DMS 273 treated with DMSO at 0.1 percent for 48 hours (cell line): ENCODE measurements around the gene NOL12.
"Not testable (repeated sequence)": the region's sequence is repeated elsewhere in the genome, so short reads cannot be mapped to it uniquely, and the experiment has no call there.

Experiments
- DNase-seq: peaks from one replicate; lab custom pipeline; 2025; lab: John Stamatoyannopoulos, UW

The NOL12 gene, protein sequence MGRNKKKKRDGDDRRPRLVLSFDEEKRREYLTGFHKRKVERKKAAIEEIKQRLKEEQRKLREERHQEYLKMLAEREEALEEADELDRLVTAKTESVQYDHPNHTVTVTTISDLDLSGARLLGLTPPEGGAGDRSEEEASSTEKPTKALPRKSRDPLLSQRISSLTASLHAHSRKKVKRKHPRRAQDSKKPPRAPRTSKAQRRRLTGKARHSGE

DNA sequence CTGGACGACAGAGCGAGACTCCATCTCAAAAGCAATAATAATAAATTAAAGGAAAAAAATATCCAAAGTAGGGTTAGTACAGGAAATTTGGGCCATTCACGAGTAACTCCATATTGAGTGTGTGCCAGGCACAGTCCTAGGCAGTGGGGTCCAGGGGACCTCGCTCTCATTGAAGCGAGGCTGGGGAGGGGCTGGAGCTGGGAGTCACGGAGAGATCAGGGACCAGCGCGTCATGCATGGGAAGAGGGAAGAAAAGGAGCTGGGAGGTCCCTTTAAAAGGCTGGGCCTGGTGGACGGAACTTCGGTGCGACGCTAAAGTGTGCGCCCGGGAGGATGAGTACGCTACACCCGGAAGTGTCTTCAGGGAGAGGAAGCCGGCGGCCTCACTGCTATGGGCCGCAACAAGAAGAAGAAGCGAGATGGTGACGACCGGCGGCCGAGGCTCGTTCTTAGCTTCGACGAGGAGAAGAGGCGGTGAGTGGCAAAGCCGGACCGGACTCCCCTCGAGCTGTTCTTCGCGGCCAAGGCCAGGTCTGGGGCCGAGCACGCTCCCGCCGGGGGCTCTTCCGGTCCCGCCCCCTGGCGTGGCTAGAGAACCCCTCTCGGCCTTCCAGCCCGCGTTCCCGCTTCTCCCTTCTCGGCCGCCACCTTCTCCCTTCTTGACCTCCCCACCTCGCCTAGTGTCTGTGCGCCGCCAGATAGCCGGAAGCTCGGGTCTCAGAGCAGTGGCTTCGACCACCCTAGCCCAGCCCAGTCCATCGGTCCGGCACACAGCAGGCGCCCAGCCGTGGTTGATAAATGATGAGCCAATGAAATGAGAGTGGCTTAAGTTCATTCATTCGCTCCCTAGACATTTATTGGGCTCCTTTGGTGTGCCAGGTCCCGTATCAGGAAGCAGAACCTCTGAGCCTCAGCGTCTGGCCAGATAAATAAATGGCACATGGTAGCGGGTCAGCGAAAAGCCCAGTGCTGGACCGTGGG lies at the start of gene NOL12:
Gene NOL12 (plus strand): TSS at position 342 of the 981 bp plus-strand sequence. CDS start 50 bp downstream, at position 392.
- peak; percentile 50 for DNase-seq

DNA sequence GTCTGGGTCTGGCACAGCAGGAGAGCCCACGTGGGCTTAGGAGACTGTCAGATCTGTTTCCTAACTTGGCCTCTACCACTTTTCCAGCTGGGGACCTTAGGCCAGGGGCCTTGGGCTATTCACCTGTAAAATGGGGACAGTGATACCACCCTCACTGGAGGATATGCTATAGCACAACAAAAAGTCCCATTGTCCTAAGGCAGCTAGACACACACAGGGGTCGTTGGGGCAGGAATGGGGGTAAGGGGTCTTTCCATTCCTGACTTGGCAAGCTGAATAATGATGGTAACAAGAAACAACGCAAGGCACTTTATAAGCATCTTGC lies 49.2 kb upstream of the NOL12 start:
- no peak for DNase-seq

DNA sequence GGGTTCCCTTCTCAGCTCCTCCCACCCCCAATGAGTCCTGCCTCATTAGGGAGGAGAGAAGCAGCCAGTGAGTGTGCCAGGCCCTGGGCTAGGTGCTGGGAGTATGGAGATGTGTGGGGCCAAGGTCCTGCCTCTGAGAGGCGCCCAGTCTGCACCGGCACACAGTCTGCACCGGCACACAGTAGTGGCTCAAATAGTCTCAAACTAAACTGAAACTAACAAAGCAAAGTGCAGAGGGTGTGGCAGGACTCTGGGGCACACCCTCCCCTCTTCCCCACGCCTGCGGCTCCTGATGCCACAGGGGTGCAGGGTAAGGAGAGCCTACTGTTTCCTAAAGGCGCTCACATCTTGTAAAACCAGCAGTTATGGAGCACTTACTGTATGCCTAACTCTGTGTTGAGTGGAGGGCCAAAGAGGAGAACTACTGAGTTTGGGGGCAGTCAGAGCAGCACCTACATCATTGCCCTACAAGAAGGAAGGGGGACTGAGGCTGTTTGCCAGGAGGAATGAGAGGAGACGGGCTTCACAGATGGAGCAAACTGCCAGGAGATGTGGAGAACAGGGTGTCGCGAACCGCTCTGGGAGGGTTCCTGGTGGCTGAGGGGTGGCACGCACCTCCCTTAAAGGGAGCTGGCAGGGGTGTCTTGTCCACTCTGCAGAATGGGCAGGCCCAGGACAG lies 47.6 kb upstream of the NOL12 start:
- no peak for DNase-seq

DNA sequence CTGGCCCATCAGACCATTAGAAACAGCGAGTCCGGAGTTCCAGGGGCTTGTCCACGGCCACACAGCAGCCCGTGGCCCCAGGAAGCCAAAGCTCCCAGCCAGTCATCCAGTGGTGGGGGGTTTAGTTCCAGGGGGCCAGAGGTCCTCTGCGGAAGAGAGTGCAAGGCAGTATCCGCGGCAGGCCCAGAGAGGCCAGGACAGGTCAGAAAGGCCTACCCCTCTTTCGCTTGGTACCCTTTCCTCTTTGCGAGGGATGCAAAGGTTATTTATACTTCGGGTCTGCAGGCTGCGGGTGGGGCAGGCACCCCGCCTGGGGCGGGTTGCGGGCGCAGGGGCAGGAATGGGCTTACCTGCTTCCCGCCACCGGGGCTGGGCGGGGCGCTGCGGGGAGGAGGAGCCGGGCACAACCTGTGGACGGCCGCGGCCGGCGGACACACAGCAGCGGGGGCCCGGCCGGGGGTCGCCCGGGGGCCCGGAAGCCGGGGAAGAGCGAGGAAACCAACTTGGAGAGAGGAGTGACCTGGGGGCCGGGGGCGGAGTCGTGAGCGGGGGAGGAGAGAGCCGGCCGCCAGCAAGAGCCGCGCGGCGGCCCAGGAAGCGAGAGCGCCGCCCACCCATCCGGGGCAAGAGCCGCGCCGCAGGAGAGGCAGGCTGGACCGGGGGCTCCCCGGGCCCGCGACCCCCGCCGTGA lies 46.9 kb upstream of the NOL12 start, which contains the start of gene SH3BP1:
Gene SH3BP1 (plus strand): TSS at position 600 of the 691 bp plus-strand sequence. CDS start 119 bp downstream, outside the sequence.
- no peak for DNase-seq

DNA sequence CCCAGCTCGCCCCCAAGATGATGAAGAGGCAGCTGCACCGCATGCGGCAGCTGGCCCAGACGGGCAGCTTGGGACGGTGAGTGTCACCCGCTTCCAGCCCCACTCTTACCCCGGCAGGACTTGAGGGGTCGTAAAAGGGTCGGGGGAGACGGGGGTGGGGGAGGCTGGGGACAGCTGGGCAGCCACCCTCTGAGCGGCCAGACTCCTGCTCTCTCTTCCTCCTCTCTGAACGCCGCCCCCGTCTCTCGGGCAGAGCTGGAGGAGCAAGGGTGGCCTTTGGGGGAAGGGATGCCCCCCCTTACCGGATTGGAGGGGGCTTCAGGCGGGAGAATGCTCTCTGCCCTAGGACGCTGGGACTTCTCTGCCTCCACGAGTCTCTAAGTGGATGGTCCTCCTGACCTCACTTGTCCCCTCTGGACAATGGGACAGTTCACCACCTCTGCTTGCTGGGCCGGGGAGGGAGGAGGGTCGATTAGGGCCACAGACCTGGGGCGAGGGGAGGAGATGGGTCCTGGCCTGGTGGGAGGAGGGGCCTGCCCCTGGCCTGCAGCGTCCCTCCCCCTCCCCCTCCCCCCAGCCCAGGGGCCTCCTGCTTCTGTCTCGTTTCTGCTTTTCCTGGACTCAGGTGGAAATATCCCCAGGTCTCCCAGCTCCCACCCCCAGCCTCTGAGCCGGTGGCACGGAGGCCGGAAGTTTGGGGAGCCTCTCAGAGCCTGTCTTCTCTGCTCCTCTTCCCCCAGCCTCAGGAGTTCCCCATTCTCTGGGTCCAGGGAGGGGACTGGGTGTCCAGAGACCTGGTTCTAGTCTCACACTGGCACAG lies 46.2 kb upstream of the NOL12 start:
- DNase-seq: no peak

DNA sequence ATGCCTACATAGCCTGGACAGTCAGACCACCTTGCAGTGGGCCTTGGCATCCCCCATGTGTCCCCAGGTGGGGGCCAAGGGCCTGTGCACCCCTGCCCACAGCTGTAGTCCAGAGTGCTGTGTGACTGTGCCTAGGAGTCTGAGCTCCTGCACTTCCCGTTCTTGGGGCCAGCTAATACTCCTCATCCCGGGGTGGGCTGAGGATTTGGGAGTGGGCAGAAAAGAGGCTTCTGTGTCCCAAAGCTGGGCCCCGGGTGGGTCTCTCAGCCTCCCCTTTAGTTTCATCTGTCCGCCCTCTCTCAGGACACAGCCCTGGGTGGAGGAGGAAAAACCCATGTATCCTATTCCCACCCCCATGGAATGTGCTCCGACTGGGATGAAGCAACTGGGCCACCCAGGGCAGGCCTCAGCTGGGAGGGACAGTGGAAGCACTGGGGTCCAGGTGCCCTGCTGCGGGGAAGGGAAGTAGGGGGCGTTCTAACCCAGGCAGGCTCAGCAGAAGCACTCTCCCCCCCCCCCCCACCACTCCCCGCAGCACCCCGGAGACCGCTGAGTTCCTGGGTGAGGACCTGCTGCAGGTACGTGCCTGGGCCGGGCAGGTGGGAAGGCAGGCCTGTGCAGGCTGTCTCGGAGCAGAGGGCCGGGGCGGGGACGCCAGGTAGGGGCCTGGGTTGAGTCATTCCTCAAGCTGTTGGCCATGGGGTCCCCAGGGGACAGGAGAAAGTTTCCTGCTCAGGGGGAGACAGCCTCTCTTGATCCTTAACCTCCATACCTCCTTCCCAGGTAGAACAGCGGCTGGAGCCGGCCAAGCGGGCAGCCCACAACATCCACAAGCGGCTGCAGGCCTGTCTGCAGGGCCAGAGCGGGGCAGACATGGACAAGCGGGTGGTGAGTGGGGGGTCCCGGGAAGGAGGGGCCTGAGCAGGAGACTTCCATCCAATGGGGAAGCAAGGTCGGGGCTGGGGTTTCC lies 45.3 kb upstream of the NOL12 start:
- DNase-seq: no peak

DNA sequence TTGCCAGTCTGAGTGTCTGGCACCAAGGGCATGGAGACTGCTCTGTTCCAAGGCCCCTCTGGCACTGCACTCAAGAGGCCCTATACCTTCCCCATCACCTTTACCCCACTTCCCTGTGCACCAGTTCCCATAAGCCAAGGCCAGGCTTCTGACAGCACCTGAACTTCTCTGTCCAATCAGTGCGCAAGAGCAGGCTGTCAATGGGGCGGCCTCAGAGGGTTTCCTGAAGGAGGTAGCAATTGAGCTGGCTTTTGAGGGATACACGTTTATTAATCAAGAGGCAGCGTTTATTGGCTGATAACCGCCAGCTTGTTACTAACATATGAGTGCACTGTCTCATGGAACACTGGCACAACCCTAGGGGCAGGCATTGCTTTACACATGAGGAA lies 44.6 kb upstream of the NOL12 start:
- no peak for DNase-seq

DNA sequence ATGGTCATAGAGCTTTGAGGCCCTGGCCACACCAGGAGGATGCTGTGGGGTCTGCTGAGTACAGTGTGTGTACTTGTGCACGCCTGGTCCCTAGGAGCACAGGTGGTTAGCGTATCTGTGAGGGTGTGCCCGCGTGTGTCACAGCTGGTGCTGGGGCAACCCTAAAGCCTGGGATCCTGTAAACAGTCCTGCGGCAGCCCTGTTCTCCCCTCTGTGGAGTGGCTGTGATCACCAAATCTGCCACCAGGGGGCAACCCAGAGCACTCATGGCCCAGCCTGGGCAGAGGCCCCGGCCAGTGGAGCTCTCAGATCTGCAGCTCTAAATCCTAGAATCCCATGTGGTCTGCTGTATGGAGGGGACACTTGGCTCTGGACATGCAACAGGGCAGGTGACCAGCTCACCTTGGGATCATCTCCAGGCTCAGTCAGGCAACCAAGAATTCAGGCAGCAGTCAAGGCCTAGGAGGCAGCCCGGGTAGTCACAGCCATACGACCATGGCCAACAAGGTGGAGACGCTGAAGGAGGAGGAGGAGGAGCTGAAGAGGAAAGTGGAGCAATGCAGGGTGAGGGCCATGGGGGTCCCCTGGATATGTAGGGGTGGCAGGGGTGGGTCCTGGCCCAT lies 42.8 kb upstream of the NOL12 start:
- no peak for DNase-seq

DNA sequence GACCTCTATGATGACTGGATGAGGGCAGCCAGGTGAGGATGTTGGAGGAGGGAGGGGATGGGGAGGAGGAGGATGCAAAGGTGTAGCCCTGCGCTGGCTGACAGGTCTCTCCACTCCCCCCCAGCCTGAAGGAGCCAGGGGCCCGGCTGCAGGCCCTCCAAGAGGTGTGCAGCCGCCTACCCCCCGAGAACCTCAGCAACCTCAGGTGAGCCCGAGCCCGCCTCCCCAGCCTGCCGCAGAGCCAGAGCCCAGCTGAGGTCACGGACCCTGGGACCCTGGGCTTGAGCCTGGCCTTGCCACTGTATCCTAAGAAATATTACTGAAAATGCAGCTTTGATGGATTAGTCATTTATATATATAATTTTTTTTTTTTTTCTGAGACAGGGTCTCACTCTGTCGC lies 38.8 kb upstream of the NOL12 start:
- no peak for DNase-seq

DNA sequence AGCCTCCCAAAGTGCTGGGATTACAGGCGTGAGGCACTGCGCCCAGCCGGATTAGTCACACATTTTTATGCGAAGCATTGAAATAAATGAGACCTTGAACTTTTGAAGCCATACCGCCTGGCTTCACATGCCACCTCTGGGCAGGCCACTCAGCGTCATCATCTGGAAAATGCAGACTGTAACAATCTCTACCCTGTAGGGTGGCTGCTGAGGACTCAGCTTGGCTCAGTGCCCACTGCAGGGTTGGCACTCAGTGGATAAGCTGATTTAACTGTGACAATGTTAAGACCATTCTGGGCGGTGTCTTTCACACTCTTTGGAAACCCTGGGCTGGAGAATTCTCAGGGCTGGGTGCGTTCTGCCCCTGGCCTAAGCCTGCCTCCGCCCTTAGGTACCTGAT lies 38.2 kb upstream of the NOL12 start:
- DNase-seq: no peak

DNA sequence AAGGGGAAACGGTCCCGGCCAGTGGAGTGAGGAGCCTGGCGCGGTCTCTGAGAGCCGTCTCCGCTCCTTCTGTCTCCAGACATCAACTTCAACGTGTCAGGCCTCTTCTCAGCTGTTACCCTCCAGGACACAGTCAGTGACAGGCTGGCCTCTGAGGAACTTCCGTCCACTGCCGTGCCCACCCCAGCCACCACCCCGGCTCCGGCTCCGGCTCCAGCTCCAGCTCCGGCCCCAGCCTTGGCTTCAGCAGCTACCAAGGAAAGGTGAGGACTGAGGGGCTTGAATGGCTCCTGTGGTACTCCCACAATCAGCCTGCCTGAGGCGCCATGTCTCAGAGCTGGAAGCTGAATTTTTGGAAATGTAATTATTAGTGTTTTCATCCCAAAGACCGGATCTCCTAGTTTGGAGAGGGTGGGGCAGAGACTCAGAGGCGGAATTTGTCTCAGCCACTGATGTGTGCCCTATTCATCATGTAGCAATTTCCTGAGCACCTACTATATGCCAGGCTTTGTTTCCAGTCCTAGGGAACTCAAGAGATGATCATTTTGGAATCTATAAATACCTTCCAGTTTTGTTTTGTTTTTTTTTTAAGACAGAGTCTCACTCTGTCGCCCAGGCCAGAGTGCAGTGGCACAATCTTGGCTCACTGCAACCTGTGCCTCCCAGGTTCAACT lies 35.5 kb upstream of the NOL12 start:
- no peak for DNase-seq

DNA sequence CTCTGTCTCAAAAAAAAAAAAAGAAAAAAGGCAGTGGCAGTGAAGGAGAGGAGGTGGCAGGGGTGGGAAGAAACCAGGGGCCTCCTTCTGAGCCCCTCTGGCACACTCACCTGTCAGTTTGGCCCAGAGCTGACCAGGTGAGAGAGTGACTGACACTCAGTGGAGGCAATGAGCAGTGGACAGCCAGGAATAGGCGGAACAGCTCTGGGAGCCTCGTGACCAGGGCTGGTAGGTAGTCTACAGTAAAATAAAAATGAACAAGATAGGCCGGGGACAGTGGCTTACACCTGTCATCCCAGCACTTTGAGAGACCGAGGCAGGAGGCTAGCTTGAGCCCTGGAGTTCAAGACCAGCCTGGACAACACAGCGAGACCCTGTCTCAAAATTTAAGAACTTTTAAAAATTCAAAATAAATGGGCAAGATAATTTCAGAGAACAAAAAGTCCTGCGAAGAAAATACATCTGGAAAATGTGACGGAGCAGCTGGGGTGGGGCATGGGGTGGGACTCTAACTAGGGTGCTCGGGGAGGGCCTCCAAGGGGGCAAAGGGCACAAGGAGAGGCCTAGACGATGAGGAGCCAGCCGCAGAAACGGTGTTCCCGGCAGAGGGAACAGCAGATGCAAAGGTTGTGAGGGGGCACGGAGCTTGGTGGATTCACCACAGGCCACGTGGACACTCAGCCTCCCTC lies 31.4 kb upstream of the NOL12 start:
- no peak for DNase-seq

DNA sequence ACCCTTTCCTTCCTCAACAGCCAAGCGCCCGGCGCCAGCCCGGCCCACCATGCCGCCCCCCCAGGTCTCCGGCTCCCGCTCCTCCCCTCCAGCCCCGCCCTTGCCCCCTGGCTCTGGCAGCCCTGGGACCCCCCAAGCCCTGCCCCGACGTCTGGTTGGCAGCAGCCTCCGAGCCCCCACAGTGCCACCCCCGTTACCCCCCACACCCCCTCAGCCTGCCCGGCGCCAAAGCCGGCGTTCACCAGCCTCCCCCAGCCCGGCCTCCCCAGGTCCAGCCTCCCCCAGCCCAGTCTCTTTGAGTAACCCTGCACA lies 30.9 kb upstream of the NOL12 start:
- DNase-seq: no peak

DNA sequence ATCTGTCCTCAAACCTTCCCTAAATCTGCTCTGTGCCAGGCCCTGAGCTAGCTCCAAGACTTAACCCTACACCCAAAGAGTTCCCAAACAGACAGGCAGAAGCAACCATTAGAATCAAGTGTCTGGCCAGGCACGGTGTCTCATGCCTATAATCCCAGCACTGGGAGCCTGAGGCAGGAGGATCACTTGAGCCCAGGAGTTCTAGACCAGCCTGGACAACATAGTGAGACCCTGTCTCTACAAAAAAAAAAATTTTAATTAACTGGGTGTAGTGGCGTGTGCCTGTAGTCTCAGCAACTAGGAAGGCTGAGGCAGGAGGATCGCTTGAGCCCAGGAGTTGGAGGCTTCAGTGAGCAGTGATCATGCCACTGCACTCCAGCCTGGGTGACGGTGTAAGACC lies 29.6 kb upstream of the NOL12 start:
- DNase-seq: not testable (repeated sequence)

DNA sequence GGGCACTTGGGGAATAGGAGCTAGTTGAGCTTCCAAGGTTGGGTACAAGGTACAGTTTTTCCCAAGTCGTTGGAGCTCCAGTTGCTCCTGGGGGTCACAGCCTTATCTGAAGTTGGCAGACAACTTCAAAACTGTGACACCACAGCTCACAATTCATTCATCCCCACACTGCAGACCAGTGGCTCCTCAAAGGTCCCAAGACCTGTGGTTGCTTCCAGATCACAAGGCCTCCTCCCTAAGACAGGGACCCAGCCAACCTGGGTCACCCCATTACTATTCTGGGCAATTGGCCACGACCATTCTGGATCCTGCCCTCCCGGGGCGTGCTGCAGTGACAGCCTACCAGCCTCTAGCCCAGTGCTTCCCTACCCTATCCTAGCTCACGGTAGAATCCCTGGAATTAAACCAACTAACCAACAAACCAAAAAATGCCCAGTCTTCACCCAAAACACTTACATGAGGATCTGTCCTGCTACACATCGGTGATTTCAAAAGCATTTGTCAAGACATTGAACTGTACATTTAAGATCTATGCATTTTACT lies 28.5 kb upstream of the NOL12 start:
- DNase-seq: no peak

DNA sequence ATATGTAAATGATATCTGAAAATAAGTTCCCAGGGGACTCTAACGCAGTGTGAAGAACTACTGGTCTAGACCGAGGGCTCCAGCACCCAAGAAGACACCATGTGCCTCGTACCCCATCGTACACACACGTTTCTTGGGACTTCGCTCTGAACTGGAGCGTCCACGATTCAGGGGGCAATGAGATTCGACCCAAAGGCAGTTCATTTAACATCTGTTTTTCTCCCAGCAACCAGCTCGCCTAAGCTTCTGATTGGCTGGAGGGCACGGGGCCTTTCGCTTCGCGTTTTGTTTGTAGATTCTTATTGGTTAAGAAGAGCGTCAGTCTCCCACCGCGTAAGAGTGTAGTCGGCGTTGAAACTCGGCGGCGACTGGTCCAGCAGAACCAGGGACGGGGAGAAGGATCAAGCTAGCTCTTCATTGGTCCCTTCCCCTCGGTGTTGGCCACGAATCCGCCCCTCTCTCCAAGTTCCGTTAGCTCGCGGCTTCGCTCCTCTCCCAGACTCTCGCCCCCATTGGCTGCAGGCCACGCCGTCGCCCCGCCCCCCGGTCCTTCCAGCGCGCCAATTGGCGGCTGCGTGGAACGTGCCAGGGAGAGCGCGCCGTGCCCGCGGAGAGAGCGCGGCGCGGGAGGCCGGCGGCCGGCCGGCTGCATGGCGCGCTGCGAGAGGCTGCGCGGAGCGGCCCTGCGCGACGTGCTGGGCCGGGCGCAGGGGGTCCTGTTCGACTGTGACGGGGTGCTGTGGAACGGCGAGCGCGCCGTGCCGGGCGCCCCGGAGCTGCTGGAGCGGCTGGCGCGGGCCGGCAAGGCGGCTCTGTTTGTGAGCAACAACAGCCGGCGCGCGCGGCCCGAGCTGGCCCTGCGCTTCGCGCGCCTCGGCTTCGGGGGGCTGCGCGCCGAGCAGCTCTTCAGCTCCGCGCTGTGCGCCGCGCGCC lies 27.7 kb upstream of the NOL12 start, which contains the start of gene PDXP:
Gene PDXP (plus strand): TSS at position 591 of the 933 bp plus-strand sequence. CDS start 60 bp downstream, at position 651.
- peak; percentile 98 for DNase-seq
